Measurements from ENCODE around the gene HAP1.

DNA sequence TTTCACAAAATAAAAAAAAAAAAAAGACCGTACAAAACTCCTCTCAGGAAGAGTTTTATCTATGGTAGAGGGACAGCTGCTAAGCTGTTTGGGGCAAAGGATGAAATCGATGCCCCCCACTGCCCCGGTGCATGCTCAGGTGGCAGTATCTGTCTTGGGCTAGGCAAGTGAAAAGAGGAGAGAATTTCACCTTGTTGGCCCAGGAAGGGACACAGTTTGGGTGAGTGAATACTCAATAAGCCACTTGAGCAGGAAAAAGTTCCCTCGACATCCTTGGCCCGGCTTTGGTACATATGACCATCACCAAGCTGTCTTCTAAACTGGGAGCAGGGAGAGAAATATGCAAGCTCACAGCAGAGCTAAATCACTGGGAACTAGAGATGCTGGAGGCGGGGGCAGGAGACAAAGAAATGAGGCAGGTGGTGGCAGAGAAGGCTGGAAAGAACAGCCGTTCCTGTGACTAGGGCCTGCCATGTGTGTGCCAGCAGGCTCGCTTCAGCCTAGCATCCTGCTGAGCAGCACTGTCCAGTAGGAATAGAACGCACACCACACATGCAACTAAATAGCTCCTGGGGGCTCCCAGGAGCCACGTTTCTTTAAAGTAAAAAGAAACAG lies 53.9 kb downstream of the HAP1 start:
- no peak for TF ChIP-seq POLR2AphosphoS5 (IDR thresholded peaks at IDR 0.05)
- no peak for TF ChIP-seq POLR2A (IDR thresholded peaks at IDR 0.05)
